D721Med (cell line): ENCODE measurements around the gene CDH9.

ENCODE experiments used
- DNase-seq: peaks from one replicate; pipeline ENCODE4 v3.0.0; 2011; ENCODE audit warnings: low spot score; ENCODE audit not compliant: insufficient read length
- FAIRE-seq: peaks from 2 replicates; lab custom pipeline; 2011; peaks lifted over from hg19 to GRCh38; lab: Jason Lieb, UNC
- TF ChIP-seq, protein P1 (sequence below): IDR thresholded peaks from 2 replicates; pipeline ENCODE4 v1.5.1; 2012; ENCODE audit warnings: mild to moderate bottlenecking, control low read depth; ENCODE audit not compliant: insufficient read depth; ENCODE audit errors: missing control alignments

CDH9 gene

DNA sequence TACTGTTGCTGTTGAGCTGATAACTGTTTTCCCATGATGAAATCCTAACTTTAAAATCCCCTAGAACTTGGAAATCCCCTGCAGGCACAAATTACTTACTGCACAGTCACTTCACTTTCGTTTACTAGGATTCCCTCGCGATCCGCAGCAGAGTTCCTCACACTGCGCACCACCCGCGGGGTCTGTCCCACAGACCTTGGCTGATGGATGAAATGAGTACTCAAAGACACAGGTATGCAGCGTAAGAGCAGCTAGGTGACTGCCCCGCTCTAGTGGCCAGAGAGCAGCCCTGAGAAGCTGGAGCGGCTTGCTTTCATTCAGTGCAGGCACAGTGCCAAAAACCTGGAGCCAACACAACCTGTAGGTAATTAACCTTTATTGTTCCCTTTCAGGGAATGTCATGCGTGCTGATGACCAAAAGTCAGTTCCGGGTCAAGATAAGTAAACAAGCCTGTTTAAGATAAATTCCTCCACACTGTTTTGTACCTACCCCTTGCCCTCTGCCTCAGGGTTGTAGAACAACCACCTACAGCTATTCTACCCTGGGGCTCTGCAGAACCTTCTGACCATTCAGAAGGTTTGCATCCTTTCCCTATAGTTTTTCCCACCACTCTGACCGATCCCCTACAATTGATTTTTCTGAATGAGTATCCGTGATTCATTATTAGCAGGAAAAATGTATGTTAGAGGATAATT lies 191.2 kb downstream of the CDH9 start:
- DNase-seq (no peak), FAIRE-seq (no peak)
- TF ChIP-seq, protein P1, sequence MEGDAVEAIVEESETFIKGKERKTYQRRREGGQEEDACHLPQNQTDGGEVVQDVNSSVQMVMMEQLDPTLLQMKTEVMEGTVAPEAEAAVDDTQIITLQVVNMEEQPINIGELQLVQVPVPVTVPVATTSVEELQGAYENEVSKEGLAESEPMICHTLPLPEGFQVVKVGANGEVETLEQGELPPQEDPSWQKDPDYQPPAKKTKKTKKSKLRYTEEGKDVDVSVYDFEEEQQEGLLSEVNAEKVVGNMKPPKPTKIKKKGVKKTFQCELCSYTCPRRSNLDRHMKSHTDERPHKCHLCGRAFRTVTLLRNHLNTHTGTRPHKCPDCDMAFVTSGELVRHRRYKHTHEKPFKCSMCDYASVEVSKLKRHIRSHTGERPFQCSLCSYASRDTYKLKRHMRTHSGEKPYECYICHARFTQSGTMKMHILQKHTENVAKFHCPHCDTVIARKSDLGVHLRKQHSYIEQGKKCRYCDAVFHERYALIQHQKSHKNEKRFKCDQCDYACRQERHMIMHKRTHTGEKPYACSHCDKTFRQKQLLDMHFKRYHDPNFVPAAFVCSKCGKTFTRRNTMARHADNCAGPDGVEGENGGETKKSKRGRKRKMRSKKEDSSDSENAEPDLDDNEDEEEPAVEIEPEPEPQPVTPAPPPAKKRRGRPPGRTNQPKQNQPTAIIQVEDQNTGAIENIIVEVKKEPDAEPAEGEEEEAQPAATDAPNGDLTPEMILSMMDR, result no peak

DNA sequence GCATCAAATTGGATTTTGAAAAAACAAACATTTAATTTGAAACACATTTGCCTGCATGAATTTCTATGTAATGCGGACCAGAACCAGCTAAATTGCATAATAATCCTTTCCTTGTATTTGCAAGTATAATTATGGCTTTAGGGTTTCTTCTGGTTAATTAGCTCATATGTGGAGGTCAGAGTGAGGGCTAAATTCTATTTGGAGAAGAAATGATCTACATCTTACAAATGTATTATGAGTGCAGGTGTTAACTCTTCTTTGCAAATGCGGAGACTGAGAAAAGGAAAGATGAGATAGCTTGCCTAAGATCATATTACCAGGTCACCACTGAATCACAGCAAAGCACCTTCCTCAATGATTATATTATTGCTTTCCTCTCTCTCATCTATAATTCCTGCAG lies 194.7 kb downstream of the CDH9 start:
- DNase-seq, result no peak
- TF ChIP-seq, protein P1, result no peak
- FAIRE-seq, result no peak

DNA sequence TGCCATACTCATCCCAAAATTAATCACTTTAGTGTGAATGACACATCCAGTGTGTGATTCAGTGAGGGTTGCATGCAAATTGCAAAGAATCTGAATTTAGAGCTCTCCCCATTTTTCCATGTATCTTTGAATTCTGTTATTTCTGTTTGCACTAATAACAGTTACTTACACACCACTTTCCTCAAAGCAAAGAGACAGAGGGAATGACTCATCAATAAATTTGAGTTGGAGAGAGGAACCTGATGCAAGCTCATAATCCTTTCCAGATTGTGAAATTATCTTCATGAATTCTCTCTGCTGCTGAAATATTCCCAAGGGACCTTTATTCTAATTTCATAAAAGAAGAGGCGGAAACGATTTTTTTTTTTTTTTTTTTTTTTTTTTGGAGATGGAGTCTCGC lies 204.8 kb downstream of the CDH9 start:
- no peak for FAIRE-seq
- TF ChIP-seq, protein P1, result no peak
- DNase-seq, result no peak
